Neural progenitor cell (in vitro differentiated cells): ENCODE measurements around the gene DDX56. TPM values are rescaled to one million over a fixed set of nuclear protein-coding genes. Genes with fewer than 3 reads are reported as not detected.

Source experiments
- DNase-seq: peaks from one replicate; pipeline ENCODE4 v3.0.0-alpha.2; 2016; ENCODE audit warnings: low spot score
- H2AFZ ChIP-seq: fragments of 200-600 bp; sonication (generic); replicated peaks from 2 replicates; pipeline ENCODE4 v1.6.1; 2016; ENCODE audit warnings: antibody characterized with exemption
- H3F3A ChIP-seq: fragments of 200-600 bp; sonication (generic); 2 replicates; pipeline ENCODE4 v1.6.1; 2016; ENCODE audit warnings: antibody characterized with exemption, low read depth
- H3K27ac ChIP-seq: fragments of 200-600 bp; sonication (generic); 2 replicates; pipeline ENCODE4 v1.5.1; 2016; ENCODE audit warnings: mild to moderate bottlenecking
- H3K27me3 ChIP-seq: fragments of 200-600 bp; sonication (generic); 2 replicates; pipeline ENCODE4 v1.6.1; 2016; ENCODE audit warnings: mild to moderate bottlenecking, moderate library complexity
- H3K36me3 ChIP-seq: fragments of 200-600 bp; sonication (generic); 2 replicates; pipeline ENCODE4 v1.5.1; 2016
- H3K4me1 ChIP-seq: fragments of 200-600 bp; sonication (generic); 2 replicates; pipeline ENCODE4 v1.6.1; 2016; ENCODE audit warnings: mixed run types
- H3K4me2 ChIP-seq: fragments of 200-600 bp; sonication (generic); 2 replicates; pipeline ENCODE4 v1.6.1; 2016
- H3K4me3 ChIP-seq: fragments of 200-600 bp; sonication (generic); 2 replicates; pipeline ENCODE4 v1.5.1; 2016
- H3K79me2 ChIP-seq: fragments of 200-600 bp; sonication (generic); 2 replicates; pipeline ENCODE4 v1.6.1; 2016; ENCODE audit warnings: low read depth
- H3K9ac ChIP-seq: fragments of 200-600 bp; sonication (generic); 2 replicates; pipeline ENCODE4 v1.6.1; 2016
- H3K9me3 ChIP-seq: fragments of 200-600 bp; sonication (generic); 2 replicates; pipeline ENCODE4 v1.5.1; 2016; ENCODE audit warnings: low read depth
- H4K20me1 ChIP-seq: fragments of 200-600 bp; sonication (generic); 2 replicates; pipeline ENCODE4 v1.6.1; 2016; ENCODE audit warnings: low read depth
- H3K27ac Mint-ChIP-seq: 3 replicates; pipeline ENCODE4 v1.8.0; 2021; ENCODE audit warnings: mixed read lengths
- H3K27me3 Mint-ChIP-seq: 2 replicates; pipeline ENCODE4 v1.8.0; 2022; ENCODE audit warnings: low read depth, mild to moderate bottlenecking, inconsistent platforms, moderate library complexity, mixed read lengths; ENCODE audit not compliant: insufficient read depth
- H3K36me3 Mint-ChIP-seq: 3 replicates; pipeline ENCODE4 v1.8.0; 2021; ENCODE audit warnings: mixed read lengths
- H3K4me1 Mint-ChIP-seq: 3 replicates; pipeline ENCODE4 v1.8.0; 2021; ENCODE audit warnings: mixed read lengths
- H3K4me3 Mint-ChIP-seq: 3 replicates; pipeline ENCODE4 v1.8.0; 2021; ENCODE audit warnings: mild to moderate bottlenecking, moderate library complexity, mixed read lengths
- H3K9me3 Mint-ChIP-seq: 3 replicates; pipeline ENCODE4 v1.8.0; 2020; ENCODE audit warnings: mixed read lengths
- CTCF ChIP-seq: fragments of 200-600 bp; sonication (generic); IDR thresholded peaks from 2 replicates; pipeline ENCODE4 v1.5.1; 2017; ENCODE audit warnings: antibody characterized with exemption, mild to moderate bottlenecking
- EZH2 ChIP-seq: fragments of 200-600 bp; sonication (generic); IDR thresholded peaks from 2 replicates; pipeline ENCODE4 v1.6.1; 2017; ENCODE audit warnings: antibody characterized with exemption, mild to moderate bottlenecking, moderate library complexity
- EZH2phosphoT487 ChIP-seq: fragments of 200-600 bp; sonication (generic); IDR thresholded peaks from 2 replicates; pipeline ENCODE4 v1.6.1; 2017; ENCODE audit warnings: antibody characterized with exemption
- total RNA-seq: library from RNA; depleted of rRNA; stranded (reverse); fragments of >200 nt; gene quantifications from 2 replicates; pipeline ENCODE4 v1.2.3, GENCODE V29; 2015; ENCODE audit warnings: low replicate concordance

The DDX56 gene
- total RNA-seq, 1 donor from 2014 or later = 67.5 TPM

- no peak overlapping the region for H3K4me3 ChIP-seq
- Mint-ChIP-seq H3K36me3 (no peaks in the 10 kb centered on the region), H3K9me3 (no peaks in the 10 kb centered on the region), H3K4me3 (no peak overlapping the region), H3K4me1 (peaks cover 7% of the 10 kb centered on the region), H3K27me3 (peaks cover 7% of the 10 kb centered on the region), H3K27ac (no peak overlapping the region)
- H3K4me1 ChIP-seq = no peaks in the 10 kb centered on the region
- no peak overlapping the region for H2AFZ ChIP-seq
- no peaks in the 10 kb centered on the region for H3K9me3 ChIP-seq
- DNase-seq = no peak
- no peak overlapping the region for H3K27ac ChIP-seq
- no peak overlapping the region for H3K9ac ChIP-seq
- TF ChIP-seq CTCF (no peak), EZH2 (no peak), EZH2phosphoT487 (no peak)
- H3K4me2 ChIP-seq = no peak overlapping the region
- no peaks in the 10 kb centered on the region for H4K20me1 ChIP-seq
- peaks cover 4% of the 10 kb centered on the region for H3F3A ChIP-seq
- H3K36me3 ChIP-seq = no peaks in the 10 kb centered on the region
- no peaks in the 10 kb centered on the region for H3K27me3 ChIP-seq
- no peaks in the 10 kb centered on the region for H3K79me2 ChIP-seq
These were observed 17.2 kb upstream of the DDX56 start for GRCh38 chr7:44590910-44591309.

- peak overlapping the region; percentile 64 for H3K27ac Mint-ChIP-seq
- H3K27me3 Mint-ChIP-seq = peaks cover 5% of the 10 kb centered on the region
- Histone ChIP-seq H3K27ac (no peak overlapping the region), H3K4me2 (no peak overlapping the region), H3K9ac (no peak overlapping the region), H3K79me2 (no peaks in the 10 kb centered on the region), H3K4me3 (no peak overlapping the region), H2AFZ (no peak overlapping the region), H3K36me3 (no peaks in the 10 kb centered on the region), H4K20me1 (no peaks in the 10 kb centered on the region), H3K4me1 (no peaks in the 10 kb centered on the region), H3F3A (no peaks in the 10 kb centered on the region), H3K27me3 (no peaks in the 10 kb centered on the region), H3K9me3 (no peaks in the 10 kb centered on the region)
- H3K4me1 Mint-ChIP-seq = peaks cover 3% of the 10 kb centered on the region
- TF ChIP-seq EZH2phosphoT487 = no peak
- peak; percentile 61 for TF ChIP-seq CTCF
- no peak for TF ChIP-seq EZH2
- no peak overlapping the region for H3K4me3 Mint-ChIP-seq
- no peaks in the 10 kb centered on the region for H3K9me3 Mint-ChIP-seq
- DNase-seq = no peak
- H3K36me3 Mint-ChIP-seq = no peaks in the 10 kb centered on the region
These were observed 14.4 kb upstream of the DDX56 start for GRCh38 chr7:44587843-44588711.

GRCh38 chr7:44583146-44583865 is 9.6 kb upstream of the DDX56 start:
- peak overlapping the region; percentile 60 for H3K4me3 ChIP-seq
- no peaks in the 10 kb centered on the region for H3K27me3 ChIP-seq
- H3K27ac Mint-ChIP-seq = peak overlapping the region; percentile 92
- peaks cover 24% of the 10 kb centered on the region for H3K79me2 ChIP-seq
- H3K9me3 ChIP-seq = no peaks in the 10 kb centered on the region
- H3K4me2 ChIP-seq = peak overlapping the region; percentile 72
- H3K4me3 Mint-ChIP-seq = peak overlapping the region; percentile 90
- H3K36me3 Mint-ChIP-seq = peaks cover 15% of the 10 kb centered on the region
- no peak overlapping the region for H3K9ac ChIP-seq
- peaks cover 22% of the 10 kb centered on the region for H3F3A ChIP-seq
- H3K4me1 ChIP-seq = peaks cover 9% of the 10 kb centered on the region
- H2AFZ ChIP-seq = peak overlapping the region; percentile 45
- H3K4me1 Mint-ChIP-seq = peaks cover 25% of the 10 kb centered on the region
- H4K20me1 ChIP-seq = peaks cover 9% of the 10 kb centered on the region
- DNase-seq = no peak
- no peak overlapping the region for H3K27ac ChIP-seq
- no peak for TF ChIP-seq EZH2
- no peak for TF ChIP-seq EZH2phosphoT487
- no peak for TF ChIP-seq CTCF
- peaks cover 1% of the 10 kb centered on the region for H3K27me3 Mint-ChIP-seq
- H3K36me3 ChIP-seq = no peaks in the 10 kb centered on the region
- H3K9me3 Mint-ChIP-seq = no peaks in the 10 kb centered on the region
